ENCODE results near the gene OR10H4.
"Not testable (repeated sequence)": the region's sequence is repeated elsewhere in the genome, so short reads cannot be mapped to it uniquely, and the experiment has no call there.

Gene OR10H4

GRCh38 chr19:15944401-15944800 is 4.4 kb upstream of the OR10H4 start:
- no peak for DNase-seq

DNA sequence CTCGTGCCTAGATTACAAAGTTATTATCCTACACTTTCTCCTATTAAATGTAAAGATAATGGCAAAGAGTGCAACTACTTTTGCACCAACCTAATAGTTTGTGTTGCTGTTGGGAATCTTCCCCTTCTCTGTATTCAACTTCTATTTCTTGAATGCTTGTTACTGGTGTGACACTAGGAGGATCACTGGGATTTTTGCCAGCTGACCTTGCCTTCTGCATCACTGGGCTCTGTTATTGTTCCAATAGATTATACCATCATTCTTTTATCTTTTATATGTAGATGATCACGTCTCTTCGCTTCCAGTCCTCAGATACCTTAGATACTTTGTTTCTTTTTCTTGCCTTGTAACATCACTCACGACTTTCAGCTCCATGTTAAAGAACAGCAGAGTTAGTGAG is 3.5 kb upstream of the OR10H4 start:
- DNase-seq, result no peak

- DNase-seq, result no peak
These were observed 6.0 kb downstream of the OR10H4 start for GRCh38 chr19:15954820-15955219.

- no peak for DNase-seq
These were observed 13.5 kb downstream of the OR10H4 start for GRCh38 chr19:15962319-15962718.

DNA sequence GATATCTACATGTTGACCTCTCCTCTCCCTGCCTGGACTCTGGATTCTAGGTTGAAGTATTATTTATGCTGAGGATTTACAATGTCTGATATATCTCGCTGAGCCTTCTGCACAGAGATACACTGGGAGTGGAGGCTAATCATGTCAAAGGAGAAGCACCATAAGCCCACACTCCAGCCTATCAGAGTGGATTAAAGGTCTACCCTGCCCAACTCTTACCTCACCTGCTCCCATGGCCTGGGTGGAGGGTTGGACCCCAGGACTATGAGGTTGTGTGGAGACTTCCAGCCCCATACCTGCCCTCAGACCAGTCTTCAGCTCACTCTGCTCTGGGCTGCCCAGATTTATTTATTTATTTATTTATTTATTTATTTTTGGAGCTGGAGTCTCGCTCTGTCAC is 15.4 kb downstream of the OR10H4 start:
- DNase-seq, result no peak

DNA sequence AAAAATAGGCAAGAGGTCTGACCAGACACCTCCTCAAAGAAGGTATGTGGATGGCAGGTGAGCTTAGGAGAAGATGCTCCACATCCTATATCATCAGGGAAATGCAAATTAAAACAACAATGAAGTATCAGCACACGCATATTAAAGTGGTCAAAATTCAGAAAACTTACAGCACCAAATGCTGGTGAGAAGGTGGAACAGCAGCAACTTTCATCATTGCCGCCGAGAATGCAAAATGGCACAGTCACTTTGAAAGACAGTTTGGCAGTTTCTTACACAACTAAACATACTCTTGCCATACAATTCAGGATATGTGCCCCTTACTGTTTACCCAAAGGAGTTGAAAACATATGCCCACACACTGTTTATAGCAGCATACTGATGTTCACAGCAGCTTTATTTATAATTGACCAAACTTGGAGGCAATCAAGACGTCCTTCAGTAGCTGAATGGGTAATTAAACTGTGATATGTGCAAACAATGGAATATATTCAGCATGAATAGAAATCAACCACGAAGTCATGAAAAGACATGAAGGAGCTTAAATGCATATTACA is 22.5 kb downstream of the OR10H4 start:
- no peak for DNase-seq

DNA sequence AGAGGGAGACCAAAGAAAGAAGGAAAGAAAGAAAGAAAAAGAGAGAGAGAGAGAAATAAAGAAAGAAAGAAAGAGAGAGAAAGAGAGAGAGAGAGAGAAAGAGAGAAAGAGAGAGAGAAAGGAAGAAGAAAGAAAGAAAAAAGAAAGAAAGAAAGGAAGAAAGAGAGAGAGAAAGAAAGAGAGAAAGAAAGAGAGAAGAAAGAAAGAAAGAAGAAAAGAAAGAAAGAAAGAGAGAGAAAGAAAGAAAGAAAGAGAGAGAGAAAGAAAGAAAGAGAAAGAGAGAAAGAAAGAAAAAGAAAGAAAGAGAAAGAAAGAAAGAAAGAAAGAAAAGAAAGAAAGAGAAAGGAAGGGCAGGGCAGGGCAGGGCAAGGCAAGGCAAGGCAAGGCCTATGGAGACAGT is 23.2 kb downstream of the OR10H4 start:
- DNase-seq, result not testable (repeated sequence)

DNA sequence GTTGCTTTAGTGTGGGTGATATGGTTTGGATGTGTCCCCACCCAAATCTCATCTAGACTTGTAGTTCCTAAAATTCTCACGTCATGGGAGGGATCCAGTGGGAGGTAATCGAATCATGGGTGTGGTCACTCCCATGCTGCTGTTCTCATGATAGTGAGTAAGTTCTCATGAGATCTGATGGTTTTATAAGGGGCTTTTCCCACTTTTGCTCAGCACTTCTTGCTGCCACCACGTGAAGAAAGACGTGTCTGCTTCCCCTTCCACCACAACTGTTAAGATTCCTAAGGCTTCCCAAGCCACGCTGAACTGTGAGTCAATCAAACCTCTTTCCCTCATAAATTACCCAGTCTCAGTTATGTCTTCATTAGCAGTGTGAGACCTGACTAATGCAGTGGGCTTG is 26.0 kb downstream of the OR10H4 start:
- DNase-seq, result no peak

DNA sequence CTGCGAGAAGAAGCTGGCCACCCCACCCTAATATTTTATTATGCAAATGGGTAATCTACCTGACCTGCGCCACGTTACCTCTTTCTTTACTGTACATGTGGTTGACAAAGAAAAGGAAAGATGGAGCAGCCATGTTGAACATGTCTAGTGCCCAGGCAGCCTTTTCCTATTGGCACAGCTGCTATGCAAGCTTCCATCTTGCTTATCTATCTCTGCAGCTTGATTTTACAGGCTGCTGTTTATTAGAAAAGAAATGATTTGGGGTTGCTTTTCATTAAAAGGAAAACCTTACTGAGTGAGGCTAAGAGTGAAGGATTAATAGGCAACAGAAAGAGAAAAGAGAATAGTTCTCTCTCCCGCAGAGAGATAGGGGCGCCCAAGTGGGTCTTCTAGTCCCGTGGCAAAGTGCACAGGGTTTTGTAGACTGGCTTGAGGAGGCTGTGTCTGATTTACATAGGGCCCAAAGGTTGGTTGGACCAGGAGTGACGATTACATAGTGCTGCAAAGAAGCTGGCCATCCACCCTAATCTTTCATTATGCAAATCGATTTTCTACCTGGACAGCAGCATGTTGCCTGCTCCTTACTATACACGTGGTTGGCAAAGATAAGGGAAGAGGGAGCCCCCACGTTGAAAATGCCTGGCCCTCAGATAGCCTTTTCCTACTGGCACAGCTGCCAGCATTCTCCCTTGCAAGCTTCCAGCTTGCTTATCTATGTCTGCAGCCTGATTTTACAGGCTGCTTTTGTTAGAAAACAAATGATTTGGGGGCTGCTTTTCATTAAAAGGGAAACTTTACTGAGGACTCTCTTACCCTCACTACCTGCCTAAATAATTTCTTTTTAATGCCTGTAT is 28.3 kb downstream of the OR10H4 start:
- DNase-seq, result no peak

GRCh38 chr19:15977690-15978089 is 28.9 kb downstream of the OR10H4 start:
- DNase-seq, result no peak

DNA sequence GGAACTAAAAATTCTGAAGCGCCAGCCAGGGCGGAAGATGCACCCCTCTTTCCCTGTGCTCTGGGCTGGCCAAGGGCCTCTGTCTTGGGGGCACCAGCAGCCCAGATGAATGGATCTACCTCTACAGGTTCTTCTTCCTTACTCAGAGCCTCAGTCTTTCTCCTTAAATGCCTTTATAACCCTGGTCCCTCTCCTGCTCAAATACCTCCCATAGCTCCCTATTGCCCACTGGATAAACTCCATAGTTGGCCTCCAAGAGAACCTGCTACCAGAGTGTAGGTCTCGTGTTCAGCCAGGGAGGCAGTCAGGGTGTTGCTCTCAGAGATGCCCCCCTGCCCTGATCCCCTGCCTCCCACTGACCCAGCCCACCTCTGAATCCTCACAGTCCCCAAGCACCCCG is 30.5 kb downstream of the OR10H4 start:
- no peak for DNase-seq

GRCh38 chr19:15985831-15986230 is 37.0 kb downstream of the OR10H4 start:
- not testable (repeated sequence) for DNase-seq

DNA sequence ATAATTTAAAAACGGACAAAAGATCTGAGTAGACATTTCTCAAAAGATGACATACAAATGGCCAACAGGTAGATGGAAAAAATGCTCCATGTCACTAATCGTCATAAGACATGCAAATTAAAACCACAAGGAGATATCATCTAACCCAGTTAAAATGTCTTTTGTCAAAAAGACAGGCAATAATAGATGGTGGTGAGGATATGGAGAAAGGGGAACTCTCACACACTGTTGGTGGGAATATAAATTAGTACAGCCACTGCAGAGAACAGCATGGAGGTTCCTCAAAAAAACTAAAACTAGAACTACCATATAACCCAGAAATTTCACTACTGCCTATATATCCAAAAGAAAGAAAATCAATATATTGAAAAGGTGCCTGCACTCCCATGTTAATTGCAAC is 37.9 kb downstream of the OR10H4 start:
- DNase-seq, result no peak

DNA sequence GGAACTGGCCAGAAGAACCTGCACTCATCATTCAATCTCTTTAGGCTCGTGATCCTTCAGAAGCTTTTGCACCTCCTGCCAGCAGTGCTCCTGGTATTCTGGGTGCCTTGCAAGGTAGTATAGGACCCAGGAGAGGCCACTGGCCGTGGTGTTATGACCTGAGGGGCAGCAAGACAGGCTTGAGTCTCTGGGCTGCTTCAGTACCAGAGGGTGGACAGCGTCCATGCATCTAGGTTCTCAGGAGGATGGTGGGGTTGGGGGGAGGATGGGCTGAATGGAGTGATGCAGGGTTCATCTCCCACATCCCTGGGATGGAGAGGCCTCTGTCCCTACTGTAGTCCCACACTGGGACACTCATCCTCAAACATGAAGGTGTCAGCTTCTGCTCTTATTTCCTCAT is 41.1 kb downstream of the OR10H4 start:
- DNase-seq, result no peak

DNA sequence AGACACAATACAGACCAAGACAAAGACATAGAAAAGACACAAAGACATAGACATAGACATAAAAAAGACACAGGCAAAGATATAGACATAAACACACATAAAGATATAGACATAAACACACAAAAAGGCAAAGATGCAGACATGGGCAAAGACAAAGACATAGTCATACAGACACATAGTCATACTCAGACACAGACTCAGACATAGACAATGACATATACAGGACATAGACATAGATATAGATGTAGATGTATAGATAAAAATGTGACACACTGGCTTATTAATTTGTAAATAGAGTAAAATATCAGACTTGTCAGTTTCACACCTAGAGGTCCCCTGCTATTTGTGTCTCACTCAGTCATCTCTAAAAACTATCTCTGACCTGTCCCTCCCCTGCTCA is 42.8 kb downstream of the OR10H4 start:
- no peak for DNase-seq

DNA sequence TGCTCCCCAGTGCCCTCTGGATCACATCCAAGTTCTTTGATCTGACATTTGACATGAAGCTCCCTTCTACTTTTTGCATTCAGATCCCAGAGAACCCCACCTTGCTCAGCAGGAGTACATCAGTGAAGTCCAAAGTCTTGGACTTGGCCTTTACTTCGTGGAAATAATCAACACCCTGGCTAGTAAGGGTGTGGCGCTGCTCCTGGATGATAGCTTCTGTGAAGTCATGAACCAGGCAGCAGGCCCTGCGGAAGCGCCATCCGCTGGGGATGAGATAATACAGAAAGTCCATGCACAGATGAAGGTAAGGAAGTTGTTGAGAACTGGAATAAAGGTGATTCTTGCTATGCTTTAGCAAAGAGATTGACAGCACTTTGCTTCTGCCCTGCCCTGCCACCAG is 43.2 kb downstream of the OR10H4 start:
- DNase-seq, result no peak

GRCh38 chr19:15995536-15995935 is 46.7 kb downstream of the OR10H4 start:
- no peak for DNase-seq

GRCh38 chr19:15998166-15998565 is 49.4 kb downstream of the OR10H4 start:
- no peak for DNase-seq
